Measurements from ENCODE around the gene OGN.
A peak's percentile ranks its signal among the peaks of the same experiment; 100 is the strongest.

Gene OGN

DNA sequence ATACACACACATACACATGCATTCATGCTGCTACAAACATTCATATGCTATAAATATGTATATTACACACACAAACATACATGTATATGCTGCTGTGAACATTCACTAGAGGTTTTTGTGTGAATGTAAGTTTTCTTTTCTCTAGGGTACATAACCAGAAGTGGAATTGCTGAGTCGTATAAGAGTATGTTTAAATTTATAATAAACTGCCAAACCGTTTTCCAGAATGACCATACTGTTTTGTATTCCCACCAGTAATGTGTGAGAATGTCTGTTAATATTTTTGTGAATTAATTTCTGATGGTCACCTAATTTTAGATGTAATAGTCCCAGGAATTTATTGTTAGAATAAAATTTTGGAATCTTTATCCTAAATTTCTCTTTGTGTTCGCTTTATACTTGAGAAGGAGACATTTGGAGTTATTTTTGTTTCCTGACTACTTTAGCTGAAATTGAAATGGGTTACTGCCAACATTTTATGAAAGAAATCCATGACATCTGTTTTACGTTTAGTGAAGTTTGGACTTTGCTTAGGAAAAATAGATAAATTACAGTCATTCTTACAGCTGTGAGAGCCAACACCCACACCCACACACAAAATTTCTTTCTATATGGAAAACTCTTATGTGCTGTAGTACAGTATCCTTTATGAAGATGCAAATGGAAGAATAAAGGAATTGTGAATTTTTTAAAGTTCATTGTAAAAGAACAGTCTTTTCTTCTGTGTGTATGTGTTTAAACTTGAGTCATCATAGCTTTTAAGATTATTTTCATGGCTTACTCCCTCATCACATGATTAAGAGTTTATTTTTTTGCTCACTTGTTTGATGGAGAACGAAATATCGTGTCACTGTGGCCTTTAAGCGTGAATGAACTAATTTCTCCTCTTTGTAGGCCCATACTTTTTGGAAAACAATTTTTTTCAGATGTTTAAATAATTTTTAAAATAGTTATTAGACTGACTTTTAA is 54.3 kb downstream of the OGN start:
- TF ChIP-seq, protein P1, sequence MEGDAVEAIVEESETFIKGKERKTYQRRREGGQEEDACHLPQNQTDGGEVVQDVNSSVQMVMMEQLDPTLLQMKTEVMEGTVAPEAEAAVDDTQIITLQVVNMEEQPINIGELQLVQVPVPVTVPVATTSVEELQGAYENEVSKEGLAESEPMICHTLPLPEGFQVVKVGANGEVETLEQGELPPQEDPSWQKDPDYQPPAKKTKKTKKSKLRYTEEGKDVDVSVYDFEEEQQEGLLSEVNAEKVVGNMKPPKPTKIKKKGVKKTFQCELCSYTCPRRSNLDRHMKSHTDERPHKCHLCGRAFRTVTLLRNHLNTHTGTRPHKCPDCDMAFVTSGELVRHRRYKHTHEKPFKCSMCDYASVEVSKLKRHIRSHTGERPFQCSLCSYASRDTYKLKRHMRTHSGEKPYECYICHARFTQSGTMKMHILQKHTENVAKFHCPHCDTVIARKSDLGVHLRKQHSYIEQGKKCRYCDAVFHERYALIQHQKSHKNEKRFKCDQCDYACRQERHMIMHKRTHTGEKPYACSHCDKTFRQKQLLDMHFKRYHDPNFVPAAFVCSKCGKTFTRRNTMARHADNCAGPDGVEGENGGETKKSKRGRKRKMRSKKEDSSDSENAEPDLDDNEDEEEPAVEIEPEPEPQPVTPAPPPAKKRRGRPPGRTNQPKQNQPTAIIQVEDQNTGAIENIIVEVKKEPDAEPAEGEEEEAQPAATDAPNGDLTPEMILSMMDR (IDR thresholded peaks at IDR 0.05; ENCODE audit: insufficient read depth, low read depth, low read length, missing control alignments), result no peak
- H3K4me3 ChIP-seq (ENCODE audit: low read length), result no peak overlapping the region
- DNase-seq (ENCODE audit: low read depth), result no peak

DNA sequence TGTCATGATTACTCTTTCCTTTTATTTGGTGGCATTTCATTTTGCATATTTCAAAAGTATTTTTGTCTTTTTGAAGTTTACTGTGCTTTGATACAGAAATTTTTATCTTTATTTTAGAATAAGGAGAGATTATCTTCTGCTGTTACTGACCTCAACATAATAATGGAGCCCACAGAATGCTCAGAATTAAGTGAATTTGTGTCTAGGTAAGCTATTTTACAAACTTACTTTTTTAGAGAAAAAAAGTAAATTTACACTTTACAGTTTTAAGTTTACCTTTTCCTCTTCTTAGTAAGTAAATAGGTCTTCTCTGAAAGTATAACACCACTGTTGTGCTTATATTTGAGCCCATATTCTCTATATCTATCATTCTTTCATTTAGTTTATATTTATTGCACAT is 58.8 kb downstream of the OGN start:
- TF ChIP-seq, protein P1 (IDR thresholded peaks at IDR 0.05; ENCODE audit: insufficient read depth, low read depth, low read length, missing control alignments), result no peak
- DNase-seq (ENCODE audit: low read depth), result no peak
- H3K4me3 ChIP-seq (ENCODE audit: low read length), result no peak overlapping the region

DNA sequence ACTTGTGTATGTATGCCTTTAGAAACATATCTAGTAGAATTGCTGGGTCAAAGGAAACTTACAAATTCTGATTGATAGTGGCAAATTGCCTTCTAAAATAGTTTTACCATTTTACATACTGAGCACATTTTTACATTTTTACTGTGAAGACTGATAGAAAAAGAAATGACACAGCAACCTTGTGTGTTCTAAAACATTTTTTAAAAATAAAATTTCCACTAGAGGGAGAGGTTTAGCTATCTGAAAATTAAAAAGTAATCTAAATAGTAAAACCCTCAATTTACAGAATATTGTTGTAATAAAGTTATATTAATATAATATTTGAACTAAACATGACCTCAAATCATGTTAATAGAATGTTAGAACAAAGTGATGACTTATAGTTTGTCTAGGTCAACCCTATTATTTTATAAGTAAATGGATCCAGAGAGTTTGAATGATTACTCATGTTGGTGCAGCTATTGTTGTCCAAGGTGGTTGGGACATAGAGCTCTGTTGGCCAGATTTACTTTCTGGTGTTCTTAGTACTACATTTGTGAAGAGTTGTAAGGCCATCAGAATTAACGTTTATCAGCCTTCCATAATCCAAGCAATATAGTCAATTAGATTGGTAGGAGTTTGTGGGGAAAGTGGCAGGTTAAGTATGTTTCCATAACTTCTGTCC is 61.4 kb downstream of the OGN start:
- peak; percentile 40 for DNase-seq (ENCODE audit: low read depth)
- TF ChIP-seq, protein P1 (IDR thresholded peaks at IDR 0.05; ENCODE audit: insufficient read depth, low read depth, low read length, missing control alignments), result no peak

DNA sequence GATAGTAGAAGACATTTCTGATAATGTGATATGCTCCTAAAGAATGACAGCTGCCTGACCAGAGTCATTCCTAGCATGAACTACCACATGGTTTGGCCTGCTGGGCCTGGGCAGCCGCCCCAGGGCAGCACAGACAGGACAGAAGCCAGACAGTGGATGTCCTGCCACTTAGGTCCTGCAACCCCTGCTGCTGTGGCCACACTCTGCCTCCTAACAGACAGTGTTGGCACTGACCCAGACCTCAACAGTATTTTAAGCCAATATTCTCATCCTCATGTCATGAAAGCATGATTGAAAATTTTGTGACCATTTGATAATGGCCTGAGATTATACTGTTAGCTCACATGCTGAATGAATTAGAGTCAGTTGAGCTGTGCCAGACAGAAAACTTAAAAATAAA is 62.8 kb downstream of the OGN start:
- DNase-seq (ENCODE audit: low read depth), result no peak
- TF ChIP-seq, protein P1 (IDR thresholded peaks at IDR 0.05; ENCODE audit: insufficient read depth, low read depth, low read length, missing control alignments), result no peak
- H3K4me3 ChIP-seq (ENCODE audit: low read length), result no peak overlapping the region

More for the DNA sequence above, 61.4 kb downstream of the OGN start:
- no peak overlapping the region for H3K4me3 ChIP-seq (ENCODE audit: low read length)

DNA sequence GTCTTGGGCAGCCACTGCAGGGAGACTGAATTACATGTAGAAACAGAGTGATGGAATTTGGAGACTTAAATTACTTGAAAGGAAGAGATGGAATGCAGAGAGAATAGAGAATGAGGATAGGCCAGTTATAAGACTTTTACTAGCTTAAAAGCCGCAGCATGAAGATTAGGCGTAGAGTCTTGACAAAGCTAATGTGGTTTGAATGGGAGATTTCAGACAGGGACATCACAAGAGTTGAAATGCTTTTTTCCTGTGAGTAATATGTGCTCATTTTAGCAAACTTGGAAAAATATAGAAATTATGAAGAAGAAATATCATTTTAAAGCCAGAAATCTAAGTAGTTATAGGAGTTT is 71.1 kb downstream of the OGN start:
- TF ChIP-seq, protein P1 (IDR thresholded peaks at IDR 0.05; ENCODE audit: insufficient read depth, low read depth, low read length, missing control alignments), result no peak
- DNase-seq (ENCODE audit: low read depth), result no peak
- H3K4me3 ChIP-seq (ENCODE audit: low read length), result no peak overlapping the region

Data from epithelial cell of esophagus (primary cell).